ENCODE results near the gene LMX1B.

DNA sequence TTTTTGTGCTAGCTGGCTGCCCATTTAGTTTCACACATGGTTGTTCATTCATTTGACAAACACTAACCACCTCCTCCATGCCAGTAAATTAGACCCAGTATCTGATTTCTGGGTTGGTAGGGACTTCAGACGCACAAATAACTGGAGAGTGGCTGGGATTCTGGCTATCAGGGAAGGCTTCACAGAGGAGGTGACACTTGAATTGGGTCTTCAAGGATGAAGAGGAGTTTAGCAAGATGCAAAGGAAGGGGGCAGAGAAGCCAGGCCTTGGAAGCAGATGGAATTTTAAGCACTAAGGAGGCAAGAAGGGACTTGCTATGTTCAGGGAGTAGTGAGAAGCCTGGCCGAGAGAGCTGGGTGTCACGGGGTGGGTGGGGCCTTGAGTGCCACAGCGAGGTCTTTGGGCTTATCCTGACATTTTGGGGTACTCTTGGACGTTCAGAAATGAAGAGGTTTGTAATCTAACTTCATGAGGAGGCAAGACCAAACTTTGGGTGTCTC lies 71.3 kb downstream of the LMX1B start:
- TF ChIP-seq EGR1 (IDR thresholded peaks at IDR 0.05) (no peak), NFIC (IDR thresholded peaks at IDR 0.05) (no peak), REST (IDR thresholded peaks at IDR 0.05; ENCODE audit: low read depth) (no peak), CEBPB (IDR thresholded peaks at IDR 0.05) (no peak), ZBTB7A (IDR thresholded peaks at IDR 0.05; ENCODE audit: low read depth) (no peak), YY1 (IDR thresholded peaks at IDR 0.05; ENCODE audit: low read depth) (no peak), FOXM1 (IDR thresholded peaks at IDR 0.05; ENCODE audit: borderline replicate concordance, low read depth) (no peak), TAF1 (IDR thresholded peaks at IDR 0.05; ENCODE audit: low read depth) (no peak), TEAD4 (IDR thresholded peaks at IDR 0.05) (no peak), RAD21 (IDR thresholded peaks at IDR 0.05; ENCODE audit: low read depth) (no peak), EP300 (IDR thresholded peaks at IDR 0.05; ENCODE audit: borderline replicate concordance) (no peak)
- TF ChIP-seq, protein P1, sequence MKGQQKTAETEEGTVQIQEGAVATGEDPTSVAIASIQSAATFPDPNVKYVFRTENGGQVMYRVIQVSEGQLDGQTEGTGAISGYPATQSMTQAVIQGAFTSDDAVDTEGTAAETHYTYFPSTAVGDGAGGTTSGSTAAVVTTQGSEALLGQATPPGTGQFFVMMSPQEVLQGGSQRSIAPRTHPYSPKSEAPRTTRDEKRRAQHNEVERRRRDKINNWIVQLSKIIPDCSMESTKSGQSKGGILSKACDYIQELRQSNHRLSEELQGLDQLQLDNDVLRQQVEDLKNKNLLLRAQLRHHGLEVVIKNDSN (IDR thresholded peaks at IDR 0.05) = no peak
